Measurements from ENCODE around the gene WFS1.

The WFS1 gene

DNA sequence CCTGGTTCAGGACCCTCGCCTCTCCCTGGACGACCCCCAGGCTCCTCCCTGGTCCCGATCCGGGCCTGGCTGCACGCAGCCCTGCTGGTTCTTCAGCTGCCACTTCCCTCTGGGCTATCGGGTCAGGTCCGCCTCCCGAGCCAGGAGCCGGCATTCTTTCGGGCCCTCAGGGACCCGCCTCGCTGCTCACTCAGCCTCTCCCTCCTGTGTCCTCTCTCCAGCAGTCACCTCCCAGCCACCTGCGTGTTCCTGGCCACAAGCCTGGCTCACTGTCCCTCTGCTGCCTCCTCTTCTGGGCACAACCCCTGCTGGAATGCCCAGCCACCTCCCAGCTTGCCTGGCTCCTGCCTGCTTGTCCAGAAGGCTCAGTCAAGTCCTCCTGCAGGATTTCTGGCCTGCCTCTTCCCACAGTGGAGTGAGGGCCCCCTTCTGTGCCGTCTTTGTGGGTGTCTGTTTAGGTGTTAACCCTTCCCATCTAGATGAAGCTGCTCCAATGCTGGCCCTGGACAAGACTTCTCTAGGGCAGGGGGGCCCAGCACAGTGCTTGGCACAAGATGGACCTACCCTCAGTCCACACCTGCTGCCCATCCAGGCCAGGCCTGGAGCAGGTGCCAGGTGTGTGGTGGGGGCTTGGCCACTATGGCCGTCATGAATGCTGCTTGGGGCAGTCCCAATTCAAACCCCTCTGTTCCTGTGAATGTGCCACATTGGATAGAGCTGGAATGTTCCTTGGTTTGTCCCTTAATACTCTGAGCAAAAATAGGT, 2.2 kb downstream of the WFS1 start:
- Histone ChIP-seq H3K27ac (ENCODE audit: low read length) (no peak overlapping the region), H3K4me1 (ENCODE audit: control insufficient read depth, insufficient read depth, low read length) (peaks cover 6% of the 10 kb centered on the region), H3K27me3 (ENCODE audit: control insufficient read depth, insufficient read depth, low read length) (no peaks in the 10 kb centered on the region), H3K4me3 (ENCODE audit: low read length) (no peak overlapping the region), H3K9me3 (ENCODE audit: control insufficient read depth, insufficient read depth, low read length) (no peaks in the 10 kb centered on the region), H3K36me3 (ENCODE audit: control insufficient read depth, insufficient read depth, low read length) (no peaks in the 10 kb centered on the region)
- no CpG with 5 or more reads among the region's 15 CpGs for WGBS (ENCODE audit: insufficient coverage, insufficient read length)
- DNase-seq (ENCODE audit: low read depth, low spot score), result no peak

DNA sequence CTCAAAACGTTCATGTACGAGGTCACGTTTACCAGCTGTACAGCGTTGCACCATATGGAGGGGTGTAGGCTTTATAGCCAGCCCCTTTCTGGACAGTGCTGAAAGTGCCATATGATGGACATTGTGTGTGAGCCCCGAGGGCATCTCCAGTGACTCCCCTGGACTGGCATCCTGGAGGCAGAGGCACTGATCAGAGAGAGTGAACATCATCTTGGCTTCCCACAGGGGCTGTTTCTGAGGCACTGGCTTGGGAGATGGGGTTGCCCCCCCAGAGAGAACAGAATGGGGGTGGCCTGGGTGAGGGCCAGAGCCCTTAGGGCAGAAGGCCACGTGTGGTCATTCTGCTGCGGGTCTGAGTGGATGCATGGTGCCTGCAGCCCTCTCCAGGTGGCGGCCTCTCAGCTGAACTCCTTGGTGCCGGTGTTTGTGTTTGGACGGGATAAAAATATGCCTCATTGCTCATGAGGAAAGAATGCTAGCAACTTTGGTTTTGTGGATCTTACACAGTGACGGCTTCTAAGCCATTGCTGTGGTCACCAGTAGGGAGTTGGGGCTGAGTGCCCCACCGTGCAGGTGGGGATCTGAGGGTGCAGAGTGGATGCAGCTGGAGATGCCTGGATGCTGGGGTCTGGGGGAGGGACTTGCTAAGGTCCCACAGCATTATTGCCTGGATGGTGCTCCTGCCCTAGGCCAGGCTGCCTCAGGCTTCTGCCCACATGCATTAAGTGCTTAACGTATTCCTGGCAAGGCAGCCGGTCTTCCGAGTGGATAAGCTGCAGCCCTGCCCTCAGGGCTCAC, 3.4 kb downstream of the WFS1 start:
- peaks cover 6% of the 10 kb centered on the region for H3K4me1 ChIP-seq (ENCODE audit: control insufficient read depth, insufficient read depth, low read length)
- no CpG with 5 or more reads among the region's 15 CpGs for WGBS (ENCODE audit: insufficient coverage, insufficient read length)
- H3K4me3 ChIP-seq (ENCODE audit: low read length), result no peak overlapping the region
- H3K27me3 ChIP-seq (ENCODE audit: control insufficient read depth, insufficient read depth, low read length), result no peaks in the 10 kb centered on the region
- DNase-seq (ENCODE audit: low read depth, low spot score), result no peak
- no peak overlapping the region for H3K27ac ChIP-seq (ENCODE audit: low read length)
- no peaks in the 10 kb centered on the region for H3K36me3 ChIP-seq (ENCODE audit: control insufficient read depth, insufficient read depth, low read length)
- H3K9me3 ChIP-seq (ENCODE audit: control insufficient read depth, insufficient read depth, low read length), result no peaks in the 10 kb centered on the region

DNA sequence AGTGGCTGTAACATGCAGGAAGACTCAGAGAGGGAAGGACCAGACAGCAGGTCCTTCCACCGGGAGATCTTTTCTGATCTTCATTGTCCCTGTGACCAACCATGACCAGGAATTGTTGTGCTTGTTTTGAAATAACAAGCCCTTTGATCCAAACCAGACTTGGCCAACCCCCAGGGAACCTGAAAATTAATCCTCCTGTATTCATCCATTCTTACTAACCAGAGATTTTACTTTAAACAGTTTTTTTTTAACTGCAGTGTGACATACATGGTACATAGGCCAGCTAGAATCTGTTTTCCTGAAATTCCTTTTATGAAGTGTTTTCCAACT, 4.0 kb downstream of the WFS1 start:
- Histone ChIP-seq H3K27me3 (ENCODE audit: control insufficient read depth, insufficient read depth, low read length) (no peaks in the 10 kb centered on the region), H3K27ac (ENCODE audit: low read length) (no peak overlapping the region), H3K4me3 (ENCODE audit: low read length) (no peak overlapping the region), H3K4me1 (ENCODE audit: control insufficient read depth, insufficient read depth, low read length) (peaks cover 5% of the 10 kb centered on the region), H3K9me3 (ENCODE audit: control insufficient read depth, insufficient read depth, low read length) (no peaks in the 10 kb centered on the region), H3K36me3 (ENCODE audit: control insufficient read depth, insufficient read depth, low read length) (0 out of 2 replicates have a peak, but pooled peaks cover 2% of the 10 kb centered on the region)
- WGBS (ENCODE audit: insufficient coverage, insufficient read length), result no CpG with 5 or more reads among the region's 1 CpG
- no peak for DNase-seq (ENCODE audit: low read depth, low spot score)

DNA sequence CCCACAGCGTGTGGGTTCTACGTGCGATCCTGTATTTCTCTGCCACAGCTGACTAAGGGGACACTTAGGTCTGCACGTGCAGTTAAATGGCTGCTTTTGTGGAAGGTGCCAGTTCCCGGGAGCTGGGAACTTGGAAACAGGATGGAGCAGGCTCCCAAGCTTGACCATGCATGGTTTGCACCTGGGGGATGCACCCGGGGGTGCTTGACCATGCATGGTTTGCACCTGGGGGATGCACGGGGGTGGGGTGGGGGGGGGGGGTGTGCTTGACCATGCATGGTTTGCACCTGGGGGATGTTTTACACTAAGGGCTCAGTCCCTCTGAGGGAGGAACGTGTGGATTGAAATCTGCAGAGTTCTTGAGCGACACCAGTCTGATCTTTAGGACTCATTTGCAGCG, 5.7 kb downstream of the WFS1 start:
- Histone ChIP-seq H3K36me3 (ENCODE audit: control insufficient read depth, insufficient read depth, low read length) (0 out of 2 replicates have a peak, but pooled peaks cover 2% of the 10 kb centered on the region), H3K27me3 (ENCODE audit: control insufficient read depth, insufficient read depth, low read length) (no peaks in the 10 kb centered on the region), H3K27ac (ENCODE audit: low read length) (no peak overlapping the region), H3K4me1 (ENCODE audit: control insufficient read depth, insufficient read depth, low read length) (peaks cover 3% of the 10 kb centered on the region), H3K9me3 (ENCODE audit: control insufficient read depth, insufficient read depth, low read length) (no peaks in the 10 kb centered on the region), H3K4me3 (ENCODE audit: low read length) (no peak overlapping the region)
- no peak for DNase-seq (ENCODE audit: low read depth, low spot score)
- WGBS (ENCODE audit: insufficient coverage, insufficient read length), result no CpG with 5 or more reads among the region's 10 CpGs

DNA sequence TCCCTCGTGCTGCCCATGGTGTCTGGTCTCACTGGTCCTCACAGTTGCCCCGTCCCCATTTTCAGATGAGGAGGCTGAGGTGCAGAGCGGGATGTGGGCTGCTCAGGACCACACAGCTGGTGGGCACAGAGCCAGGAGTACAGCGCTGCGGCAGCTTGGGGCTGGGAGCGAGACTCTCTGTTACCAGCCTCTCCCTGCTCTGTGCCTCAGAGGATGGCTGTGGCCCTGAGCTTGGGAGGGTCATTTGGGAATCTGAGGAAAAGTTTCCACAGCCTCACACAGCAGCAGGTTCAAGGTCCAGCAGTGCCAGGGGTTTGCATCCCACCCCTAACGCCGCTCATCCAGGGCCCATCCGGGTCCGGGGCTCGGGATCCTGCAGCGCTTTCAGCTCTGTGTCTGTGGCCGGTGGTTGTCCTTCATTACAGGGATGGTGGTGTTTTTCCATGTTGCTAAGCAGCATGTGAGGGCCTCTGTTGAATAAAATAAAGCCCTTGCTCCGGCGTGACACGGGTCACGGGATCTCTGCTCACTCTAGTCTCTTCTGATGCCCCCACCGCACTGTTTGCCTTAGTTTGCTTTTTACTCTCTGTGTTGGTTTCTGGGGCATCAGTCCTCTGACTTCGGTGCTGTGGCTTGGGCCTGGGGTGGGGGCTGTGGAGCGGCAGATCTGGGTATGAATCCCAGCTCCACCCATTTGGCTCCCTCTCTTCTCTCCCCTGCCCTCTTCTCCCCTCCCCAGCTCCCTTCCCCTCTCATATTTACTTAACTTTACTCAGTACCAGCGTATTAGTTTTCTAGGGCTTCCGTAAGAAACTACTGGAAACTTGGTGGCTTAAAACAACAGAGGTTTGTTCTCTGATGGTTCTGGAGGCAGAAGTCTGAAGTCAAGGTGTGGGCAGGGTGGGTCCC, 6.5 kb downstream of the WFS1 start:
- no peak for DNase-seq (ENCODE audit: low read depth, low spot score)
- Histone ChIP-seq H3K4me1 (ENCODE audit: control insufficient read depth, insufficient read depth, low read length) (no peaks in the 10 kb centered on the region; the same call in 1 of the 2 replicates), H3K4me3 (ENCODE audit: low read length) (no peak overlapping the region), H3K27me3 (ENCODE audit: control insufficient read depth, insufficient read depth, low read length) (no peaks in the 10 kb centered on the region), H3K9me3 (ENCODE audit: control insufficient read depth, insufficient read depth, low read length) (no peaks in the 10 kb centered on the region), H3K36me3 (ENCODE audit: control insufficient read depth, insufficient read depth, low read length) (0 out of 2 replicates have a peak, but pooled peaks cover 2% of the 10 kb centered on the region), H3K27ac (ENCODE audit: low read length) (no peak overlapping the region)
- WGBS (ENCODE audit: insufficient coverage, insufficient read length), result no CpG with 5 or more reads among the region's 22 CpGs

DNA sequence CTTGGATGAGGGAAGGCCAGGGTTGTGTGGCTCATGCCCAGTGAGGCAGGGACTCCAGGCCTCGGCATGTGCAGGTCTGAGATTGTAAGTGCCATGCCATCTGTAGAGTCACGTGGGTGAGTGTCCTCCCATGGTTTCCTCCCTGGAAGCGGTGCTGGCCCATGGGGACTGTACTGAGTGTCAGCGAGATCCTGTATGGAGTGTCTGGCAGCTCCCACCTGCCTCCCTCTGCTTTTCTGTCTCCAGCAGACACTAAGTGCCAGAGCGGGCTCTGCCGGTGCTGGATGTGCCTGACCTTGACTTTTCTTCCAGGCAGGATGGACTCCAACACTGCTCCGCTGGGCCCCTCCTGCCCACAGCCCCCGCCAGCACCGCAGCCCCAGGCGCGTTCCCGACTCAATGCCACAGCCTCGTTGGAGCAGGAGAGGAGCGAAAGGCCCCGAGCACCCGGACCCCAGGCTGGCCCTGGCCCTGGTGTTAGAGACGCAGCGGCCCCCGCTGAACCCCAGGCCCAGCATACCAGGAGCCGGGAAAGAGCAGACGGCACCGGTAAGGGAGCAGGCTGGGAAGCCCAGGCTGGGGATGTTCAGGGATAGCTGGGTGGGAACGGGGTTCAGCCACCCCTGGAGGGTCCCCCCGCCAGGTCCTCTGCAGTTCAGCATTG, 7.6 kb downstream of the WFS1 start:
- WGBS (ENCODE audit: insufficient coverage, insufficient read length), result no CpG with 5 or more reads among the region's 24 CpGs
- Histone ChIP-seq H3K4me3 (ENCODE audit: low read length) (no peak overlapping the region), H3K4me1 (ENCODE audit: control insufficient read depth, insufficient read depth, low read length) (no peaks in the 10 kb centered on the region), H3K36me3 (ENCODE audit: control insufficient read depth, insufficient read depth, low read length) (peaks cover 6% of the 10 kb centered on the region; the same call in 1 of the 2 replicates), H3K9me3 (ENCODE audit: control insufficient read depth, insufficient read depth, low read length) (no peaks in the 10 kb centered on the region), H3K27ac (ENCODE audit: low read length) (no peak overlapping the region), H3K27me3 (ENCODE audit: control insufficient read depth, insufficient read depth, low read length) (no peaks in the 10 kb centered on the region)
- DNase-seq (ENCODE audit: low read depth, low spot score), result no peak

DNA sequence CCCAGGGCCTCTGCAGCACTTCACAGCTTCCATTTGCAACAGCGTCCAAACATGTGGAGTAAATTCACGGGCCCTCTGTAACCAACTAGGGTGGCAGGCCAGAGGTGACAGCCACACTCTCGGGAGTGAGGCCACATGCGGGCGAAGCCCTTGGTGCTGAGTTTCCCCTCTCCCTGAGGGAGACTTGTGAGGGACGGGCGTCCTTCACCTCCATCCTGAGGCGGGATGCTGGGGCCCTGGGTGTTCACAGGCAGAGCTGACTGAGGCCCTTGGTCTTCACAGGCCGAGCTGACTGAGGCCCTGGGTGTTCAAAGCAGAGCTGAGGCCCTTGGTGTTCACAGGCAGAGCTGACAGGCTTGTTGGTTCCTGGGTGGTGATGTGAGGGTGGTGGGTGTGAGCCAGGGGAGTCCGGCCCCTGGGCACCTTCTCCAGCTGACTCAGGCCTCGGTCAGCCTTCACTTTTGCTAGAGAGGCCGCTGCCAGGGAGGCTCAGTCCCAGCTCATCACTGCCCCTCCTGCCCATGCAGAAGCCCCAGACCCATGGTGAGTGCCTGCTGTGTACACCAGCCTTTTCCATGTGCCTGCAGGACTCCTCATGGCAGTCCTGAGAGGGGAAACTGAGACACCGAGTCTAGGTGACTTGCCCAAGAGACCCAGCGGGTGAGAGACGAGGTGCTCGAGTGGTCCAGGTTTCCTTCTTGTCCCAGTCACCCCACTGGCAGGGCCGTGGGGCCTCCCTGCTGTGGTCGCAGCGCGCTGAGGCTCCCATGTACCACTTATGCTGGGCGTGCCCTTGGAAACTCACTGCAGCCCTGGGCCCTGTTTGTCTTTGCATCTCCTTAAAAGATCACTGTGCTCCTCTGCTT, 8.5 kb downstream of the WFS1 start:
- Histone ChIP-seq H3K27me3 (ENCODE audit: control insufficient read depth, insufficient read depth, low read length) (no peaks in the 10 kb centered on the region), H3K27ac (ENCODE audit: low read length) (no peak overlapping the region), H3K9me3 (ENCODE audit: control insufficient read depth, insufficient read depth, low read length) (no peaks in the 10 kb centered on the region), H3K4me1 (ENCODE audit: control insufficient read depth, insufficient read depth, low read length) (no peaks in the 10 kb centered on the region), H3K36me3 (ENCODE audit: control insufficient read depth, insufficient read depth, low read length) (peaks cover 6% of the 10 kb centered on the region; the same call in 1 of the 2 replicates), H3K4me3 (ENCODE audit: low read length) (no peak overlapping the region)
- DNase-seq (ENCODE audit: low read depth, low spot score), result no peak
- WGBS (ENCODE audit: insufficient coverage, insufficient read length), result no CpG with 5 or more reads among the region's 21 CpGs

DNA sequence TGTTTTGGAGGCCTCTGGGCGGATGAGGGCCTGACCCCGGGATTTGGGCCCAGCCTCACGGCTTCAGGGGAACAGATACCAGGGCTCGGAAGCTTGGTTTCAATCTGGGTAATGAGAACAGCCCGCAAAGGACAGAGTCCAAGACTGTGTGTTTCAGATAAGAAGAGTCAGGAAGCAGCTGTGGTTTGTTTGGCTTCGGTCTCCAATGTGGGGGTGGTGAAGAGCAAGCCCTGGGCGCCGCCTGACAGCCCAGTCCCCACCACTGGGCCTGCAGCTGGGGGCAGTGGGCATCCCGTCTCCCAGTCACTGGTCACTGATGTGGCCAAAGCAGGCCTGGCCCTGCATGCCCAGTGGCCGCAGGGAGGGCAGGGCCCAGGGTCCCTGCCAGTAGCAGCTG, 9.1 kb downstream of the WFS1 start:
- H3K4me3 ChIP-seq (ENCODE audit: low read length), result no peak overlapping the region
- no peak for DNase-seq (ENCODE audit: low read depth, low spot score)
- H3K36me3 ChIP-seq (ENCODE audit: control insufficient read depth, insufficient read depth, low read length), result peaks cover 6% of the 10 kb centered on the region; the same call in 1 of the 2 replicates
- H3K4me1 ChIP-seq (ENCODE audit: control insufficient read depth, insufficient read depth, low read length), result no peaks in the 10 kb centered on the region
- no peaks in the 10 kb centered on the region for H3K9me3 ChIP-seq (ENCODE audit: control insufficient read depth, insufficient read depth, low read length)
- WGBS (ENCODE audit: insufficient coverage, insufficient read length), result no CpG with 5 or more reads among the region's 10 CpGs
- H3K27me3 ChIP-seq (ENCODE audit: control insufficient read depth, insufficient read depth, low read length), result no peaks in the 10 kb centered on the region
- no peak overlapping the region for H3K27ac ChIP-seq (ENCODE audit: low read length)

DNA sequence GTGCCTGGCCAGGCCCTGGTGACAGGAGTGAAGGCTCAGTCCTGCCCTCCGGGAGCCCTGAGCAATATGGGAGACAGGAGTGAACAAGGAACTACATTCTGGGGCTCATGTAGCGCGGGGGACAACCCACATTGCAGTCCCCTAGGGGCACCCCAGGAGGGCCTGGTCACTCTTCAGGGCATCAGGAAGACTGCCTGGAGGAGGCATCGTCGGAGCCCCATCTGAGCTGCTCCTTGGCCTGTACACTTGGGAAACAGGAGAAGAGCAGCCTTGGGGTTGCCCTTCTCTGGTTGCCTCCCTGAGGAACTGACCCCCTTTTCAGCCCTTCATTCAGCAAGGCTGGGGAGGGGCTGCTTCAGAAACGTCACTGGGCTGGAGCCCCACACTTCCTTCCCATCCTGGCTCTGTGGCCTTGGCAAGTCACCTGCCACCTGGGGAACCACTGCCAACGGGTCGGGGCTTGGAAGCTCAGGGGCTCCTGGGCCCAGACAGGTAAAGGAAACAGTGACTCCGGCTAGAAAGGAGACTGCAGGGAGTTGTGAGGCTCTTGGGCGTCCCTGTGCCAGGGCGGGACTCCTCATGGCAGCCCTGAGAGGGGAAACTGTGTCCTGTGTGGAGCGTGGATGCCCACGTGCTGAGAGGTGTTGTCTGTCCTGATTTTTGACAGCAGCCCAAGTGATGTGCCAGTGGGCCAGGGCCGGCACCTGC, 10.1 kb downstream of the WFS1 start:
- no CpG with 5 or more reads among the region's 14 CpGs for WGBS (ENCODE audit: insufficient coverage, insufficient read length)
- H3K4me1 ChIP-seq (ENCODE audit: control insufficient read depth, insufficient read depth, low read length), result no peaks in the 10 kb centered on the region
- no peak overlapping the region for H3K4me3 ChIP-seq (ENCODE audit: low read length)
- no peaks in the 10 kb centered on the region for H3K9me3 ChIP-seq (ENCODE audit: control insufficient read depth, insufficient read depth, low read length)
- DNase-seq (ENCODE audit: low read depth, low spot score), result no peak
- no peaks in the 10 kb centered on the region for H3K27me3 ChIP-seq (ENCODE audit: control insufficient read depth, insufficient read depth, low read length)
- H3K36me3 ChIP-seq (ENCODE audit: control insufficient read depth, insufficient read depth, low read length), result peaks cover 6% of the 10 kb centered on the region; the same call in 1 of the 2 replicates
- no peak overlapping the region for H3K27ac ChIP-seq (ENCODE audit: low read length)
